ENCODE data around the gene LAD1. TPM values are rescaled to one million over a fixed set of nuclear protein-coding genes. Genes with fewer than 3 reads are reported as not detected.

The LAD1 gene
- total and polyA plus RNA-seq, 9 of the 15 experiments (the other 6 are each of a cell fraction or from before 2014, with no cell fraction given) = 0.31 TPM; not detected in 8

GRCh38 chr1:201433609-201434008 lies 34.5 kb upstream of the LAD1 start (continued):
- no peak for TF ChIP-seq RREB1 (CRISPR knock-in tag; IDR thresholded peaks at IDR 0.05)

- Histone ChIP-seq H4K20me1 (replicated peaks; ENCODE audit: control insufficient read depth, insufficient read depth, low read length) (no peaks in the 10 kb centered on the region; the same call in none of the 2 replicates), H3K9ac (ENCODE audit: insufficient read depth in 1 of 2, low read depth in 2 of 2, low read length in 2 of 2) (no peak overlapping the region), H3K79me2 (ENCODE audit: control insufficient read depth, insufficient read depth, low read length) (no peaks in the 10 kb centered on the region), H2AFZ (ENCODE audit: low read depth, low read length) (no peak overlapping the region), H3K27ac (ENCODE audit: extremely low read depth, low read depth, low read length) (no peak overlapping the region), H3K4me1 (replicated peaks in 1 of 2; ENCODE audit: control insufficient read depth in 2 of 2, insufficient read depth in 2 of 2, low read length in 2 of 2) (peaks cover under 1 to 5% of the 10 kb centered on the region in 2 experiments; a peak in 3 of 5 replicates), H3K4me3 (no peak overlapping the region), H3K9me3 (replicated peaks; ENCODE audit: control insufficient read depth, insufficient read depth, low read depth, low read length) (no peaks in the 10 kb centered on the region), H3K36me3 (ENCODE audit: control insufficient read depth, insufficient read depth, low read length) (no peaks in the 10 kb centered on the region), H3K27me3 (ENCODE audit: control insufficient read depth in 2 of 2, insufficient read depth in 2 of 2, low read length in 2 of 2) (peaks cover 35 to 61% of the 10 kb centered on the region in 2 experiments; a peak in 4 of 5 replicates), H3K4me2 (ENCODE audit: insufficient read depth, low read length) (no peak overlapping the region), H3K9me1 (ENCODE audit: control insufficient read depth, insufficient read depth, low read length) (peaks cover 3% of the 10 kb centered on the region)
- intact Hi-C loops (cut with micrococcal nuclease) = no loop called here
- ATAC-seq (no peak), FAIRE-seq (no peak), DNase-seq (ENCODE audit: extremely low read depth in 1 of 4, low spot score in 3 of 4) (no peak)
- 3% methylated on average over 4 of the region's 4 CpGs for WGBS (ENCODE audit: insufficient coverage, low coverage, missing lambda C conversion rate)
- CTCF ChIA-PET (ENCODE audit: low intra/inter-chr PET ratio) = no interaction called here
- no TSS peak for BruUV-seq (replicated peaks)
- in situ Hi-C loops (cut with MboI) = no loop called here
- POLR2A ChIA-PET = interaction anchor here (1.0 kb wide), 1 partner anchor 17 kb away, joined by 3 read pairs; no protein-coding TSS in a partner anchor
- TF ChIP-seq ZNF184 (CRISPR knock-in tag; IDR thresholded peaks at IDR 0.05) = no peak
- TF ChIP-seq POLR2G (IDR thresholded peaks at IDR 0.05; ENCODE audit: low read depth, low read length) = no peak
- TF ChIP-seq ZBTB49 (CRISPR knock-in tag; IDR thresholded peaks at IDR 0.05; ENCODE audit: borderline replicate concordance) = no peak
- no peak for TF ChIP-seq ARHGAP35 (IDR thresholded peaks at IDR 0.05; ENCODE audit: partially characterized antibody)
- no peak for TF ChIP-seq ZNF609 (CRISPR knock-in tag; IDR thresholded peaks at IDR 0.05; ENCODE audit: borderline replicate concordance)
These were observed 31.7 kb upstream of the LAD1 start for GRCh38 chr1:201430776-201431175.

Data from K562 (cell line).